ENCODE data around the gene BCAS1.

DNA sequence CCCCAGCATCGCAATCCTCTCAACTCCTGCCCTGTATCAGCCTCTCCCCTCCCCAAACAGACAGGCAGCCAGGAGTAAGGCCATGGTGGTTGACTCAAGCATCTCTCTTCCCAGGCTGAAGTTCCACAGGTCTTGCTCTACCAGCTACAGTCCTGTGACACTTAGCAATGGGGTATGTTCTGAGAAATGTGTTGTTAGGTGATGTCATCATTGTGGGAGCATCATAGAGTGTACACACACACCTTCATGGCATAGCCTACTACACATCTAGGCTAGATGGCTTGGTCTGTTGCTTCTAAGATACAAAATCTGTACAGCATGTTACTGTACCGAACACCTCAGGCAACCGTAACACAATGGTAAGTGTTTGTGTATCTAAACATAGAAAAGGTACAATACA, 29.5 kb upstream of the BCAS1 start:
- TF ChIP-seq, protein P1, sequence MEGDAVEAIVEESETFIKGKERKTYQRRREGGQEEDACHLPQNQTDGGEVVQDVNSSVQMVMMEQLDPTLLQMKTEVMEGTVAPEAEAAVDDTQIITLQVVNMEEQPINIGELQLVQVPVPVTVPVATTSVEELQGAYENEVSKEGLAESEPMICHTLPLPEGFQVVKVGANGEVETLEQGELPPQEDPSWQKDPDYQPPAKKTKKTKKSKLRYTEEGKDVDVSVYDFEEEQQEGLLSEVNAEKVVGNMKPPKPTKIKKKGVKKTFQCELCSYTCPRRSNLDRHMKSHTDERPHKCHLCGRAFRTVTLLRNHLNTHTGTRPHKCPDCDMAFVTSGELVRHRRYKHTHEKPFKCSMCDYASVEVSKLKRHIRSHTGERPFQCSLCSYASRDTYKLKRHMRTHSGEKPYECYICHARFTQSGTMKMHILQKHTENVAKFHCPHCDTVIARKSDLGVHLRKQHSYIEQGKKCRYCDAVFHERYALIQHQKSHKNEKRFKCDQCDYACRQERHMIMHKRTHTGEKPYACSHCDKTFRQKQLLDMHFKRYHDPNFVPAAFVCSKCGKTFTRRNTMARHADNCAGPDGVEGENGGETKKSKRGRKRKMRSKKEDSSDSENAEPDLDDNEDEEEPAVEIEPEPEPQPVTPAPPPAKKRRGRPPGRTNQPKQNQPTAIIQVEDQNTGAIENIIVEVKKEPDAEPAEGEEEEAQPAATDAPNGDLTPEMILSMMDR (IDR thresholded peaks at IDR 0.05) = no peak
- TF ChIP-seq POLR2A (IDR thresholded peaks at IDR 0.05) = no peak
